AG20443 (cell line): ENCODE results near the gene CTXN3.
A peak's percentile ranks its signal among the peaks of the same experiment; 100 is the strongest.

Experiments used
- DNase-seq: peaks from one replicate; pipeline ENCODE4 v3.0.0; 2012; ENCODE audit warnings: low spot score, mixed read lengths

Gene CTXN3

DNA sequence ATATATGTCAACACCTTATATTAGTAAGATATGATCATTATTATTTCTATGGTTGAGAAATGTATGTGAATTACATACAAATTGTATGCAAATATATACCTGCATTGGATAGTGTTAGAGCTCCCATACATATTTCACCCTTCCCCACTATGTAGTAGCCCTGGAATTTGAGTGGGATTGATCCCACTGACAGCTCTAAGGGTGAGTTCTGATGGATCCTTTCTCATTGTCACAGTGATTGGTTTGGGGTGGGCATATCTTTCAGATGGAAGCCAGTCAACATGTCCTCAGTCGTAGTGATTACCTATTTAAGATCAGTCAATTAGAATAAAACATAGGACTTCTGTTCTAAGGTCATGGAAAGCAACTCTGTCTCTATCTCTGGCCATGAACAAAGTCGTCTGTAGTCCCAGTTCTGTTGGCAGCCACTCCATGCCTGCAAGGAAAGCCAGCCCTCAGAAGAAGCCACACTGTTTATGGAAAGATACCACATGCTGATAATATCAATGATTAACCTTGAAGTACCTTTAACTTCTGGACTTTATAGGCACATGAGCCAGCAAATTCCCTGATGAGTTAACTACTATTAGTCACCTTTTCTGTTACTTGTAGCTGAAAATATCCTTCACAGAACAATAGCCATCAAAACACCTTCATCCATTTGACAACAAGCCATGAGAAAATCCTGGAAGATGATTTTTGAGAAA is 49.2 kb downstream of the CTXN3 start:
- no peak for DNase-seq

DNA sequence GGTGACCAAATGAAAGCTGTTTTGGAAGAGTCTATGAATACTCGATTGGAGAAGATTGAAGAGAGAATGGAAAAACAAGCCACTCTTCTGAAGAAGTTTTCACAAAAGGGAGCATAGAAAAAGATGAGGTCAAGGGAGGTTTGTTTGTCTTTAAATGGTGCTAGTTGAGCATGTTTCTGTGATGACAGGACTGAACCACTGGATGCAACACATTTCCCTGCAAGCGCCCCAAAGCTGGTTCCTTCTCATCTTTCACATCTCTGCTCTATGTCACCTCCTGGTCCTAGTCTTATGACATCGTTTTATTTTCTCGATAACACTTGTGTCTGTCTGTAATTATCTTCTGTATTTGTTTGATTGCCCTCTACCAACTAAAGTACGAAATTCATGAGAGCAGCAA is 50.5 kb downstream of the CTXN3 start:
- DNase-seq, result no peak

DNA sequence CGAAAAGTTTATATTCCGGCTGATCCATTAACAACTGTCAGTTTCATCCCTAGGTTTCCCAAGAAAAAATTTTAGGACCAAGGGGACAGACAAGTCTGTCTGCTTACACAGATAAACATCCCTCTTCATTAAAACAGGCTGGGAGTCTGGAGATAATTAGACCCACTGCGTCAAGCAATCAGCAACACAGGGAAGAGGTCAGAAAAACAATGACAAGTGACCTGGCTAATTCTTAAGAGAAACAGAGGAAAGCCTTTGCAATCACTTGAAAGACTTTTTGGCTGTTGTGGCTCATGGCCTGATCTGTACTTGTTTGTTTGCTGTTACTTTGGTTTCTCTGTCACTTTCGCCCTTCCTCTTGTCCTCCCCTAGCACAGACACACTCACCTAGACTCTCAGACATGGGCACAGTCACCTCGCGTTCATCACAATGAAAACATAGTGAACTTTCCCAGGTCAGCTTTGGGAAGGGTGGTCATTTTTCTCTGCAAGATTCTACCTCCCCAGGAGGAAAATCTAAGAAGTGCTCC is 51.4 kb downstream of the CTXN3 start:
- DNase-seq, result no peak

DNA sequence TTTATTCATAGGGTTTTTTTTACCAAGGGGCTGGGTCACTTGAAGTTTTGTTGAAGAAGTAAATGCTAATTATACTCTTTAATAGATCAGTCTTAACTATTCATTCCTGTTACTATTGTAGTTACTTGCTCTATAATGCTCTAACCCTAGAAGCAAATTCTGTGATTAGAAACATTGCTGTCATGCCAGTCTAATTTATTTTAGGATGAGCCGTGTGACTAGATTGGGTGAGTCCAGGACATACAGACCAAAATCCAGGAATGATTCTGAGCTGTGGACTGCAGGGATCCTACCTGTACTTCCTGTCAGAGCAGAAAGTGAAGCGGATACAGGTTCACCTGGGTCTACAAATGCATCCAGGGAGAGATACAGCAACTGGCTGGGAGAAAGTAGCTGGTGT is 53.6 kb downstream of the CTXN3 start:
- DNase-seq, result no peak

DNA sequence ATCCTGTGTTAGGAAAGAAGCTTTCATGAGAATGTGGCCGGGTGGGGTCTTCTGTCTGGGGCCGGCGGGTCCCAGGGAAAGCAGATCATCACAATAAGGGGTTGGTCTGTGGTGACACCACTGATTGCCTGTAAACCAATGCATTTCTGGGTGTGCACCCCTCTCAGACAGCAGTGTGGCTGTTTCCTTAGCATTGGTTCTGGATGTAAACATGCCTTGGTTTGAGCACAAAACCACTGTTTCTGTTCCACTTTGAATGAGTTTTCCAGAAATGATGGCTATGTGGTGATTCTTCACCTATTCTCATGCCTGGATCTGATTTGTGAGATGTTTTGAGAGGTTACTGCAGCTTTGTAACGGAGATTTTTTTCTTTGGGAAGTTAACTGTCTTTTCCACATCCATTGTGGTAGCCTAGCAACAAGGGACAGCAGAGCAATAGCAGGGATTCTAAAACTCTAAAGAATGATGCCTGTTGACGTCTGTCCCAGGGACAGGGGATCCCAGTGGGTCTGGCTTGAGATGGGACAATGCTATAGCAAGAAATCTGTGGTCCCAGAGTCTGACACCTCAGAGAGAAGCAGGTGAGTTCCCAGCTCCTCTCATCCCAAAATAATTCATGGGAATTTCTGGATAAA is 54.2 kb downstream of the CTXN3 start, which contains the start of gene CCDC192:
Gene CCDC192 (plus strand): TSS at position 466 of the 636 bp plus-strand sequence. CDS start 55 bp downstream, at position 521.
- DNase-seq, result no peak

DNA sequence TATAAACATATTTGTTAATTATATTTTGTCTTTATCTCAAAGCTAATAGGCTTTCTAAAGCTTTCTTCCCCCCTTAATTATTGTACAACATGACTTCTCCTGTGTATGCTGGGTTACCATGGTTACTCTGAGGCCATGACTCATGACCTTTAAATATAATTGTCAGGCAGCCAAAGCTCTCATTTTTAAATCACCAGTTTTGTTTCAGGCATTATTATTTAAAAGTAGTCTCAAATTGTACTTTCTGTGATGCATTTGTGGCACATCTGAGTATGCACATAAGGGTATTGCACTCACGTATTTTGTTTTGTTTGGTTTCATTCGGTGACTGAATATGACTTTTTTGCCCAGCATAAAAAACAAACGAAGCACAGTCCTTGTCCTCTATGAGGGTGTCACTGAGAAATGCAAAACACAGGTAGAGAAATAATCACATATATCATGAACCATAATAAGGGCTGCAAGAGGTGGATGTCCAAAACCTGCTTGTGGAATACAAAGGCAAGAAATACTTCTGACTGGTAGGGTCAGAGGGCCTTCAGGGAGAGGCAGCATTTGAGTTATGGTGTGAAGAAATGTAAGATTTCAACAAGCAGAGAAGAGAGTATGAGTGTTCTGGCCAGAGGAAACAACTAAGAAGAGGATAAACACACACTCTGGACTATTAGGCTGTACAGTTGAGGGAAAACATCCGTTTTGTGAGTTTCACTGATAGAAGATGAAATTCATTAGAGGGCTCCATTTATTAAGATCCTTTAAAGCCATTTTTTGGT is 56.4 kb downstream of the CTXN3 start:
- peak; percentile 48 for DNase-seq

DNA sequence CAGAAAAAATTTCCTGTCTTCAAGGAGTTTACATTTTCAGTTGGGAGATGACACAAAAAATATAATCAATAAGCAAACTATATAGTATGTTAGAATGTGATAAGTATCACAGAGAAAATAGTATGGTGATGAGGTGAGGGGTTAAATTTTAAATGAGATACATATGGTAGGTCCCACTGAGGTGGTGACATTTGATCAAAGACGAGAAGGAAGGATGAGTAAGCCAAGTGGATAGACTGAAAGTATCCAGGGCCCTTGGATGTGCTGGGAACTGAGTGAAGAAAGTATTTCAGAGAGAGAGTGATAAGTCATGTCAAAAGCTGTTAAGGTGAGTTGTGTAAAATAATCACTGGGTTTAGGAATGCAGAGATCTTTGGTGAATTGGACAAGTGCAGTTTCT is 57.8 kb downstream of the CTXN3 start:
- no peak for DNase-seq

DNA sequence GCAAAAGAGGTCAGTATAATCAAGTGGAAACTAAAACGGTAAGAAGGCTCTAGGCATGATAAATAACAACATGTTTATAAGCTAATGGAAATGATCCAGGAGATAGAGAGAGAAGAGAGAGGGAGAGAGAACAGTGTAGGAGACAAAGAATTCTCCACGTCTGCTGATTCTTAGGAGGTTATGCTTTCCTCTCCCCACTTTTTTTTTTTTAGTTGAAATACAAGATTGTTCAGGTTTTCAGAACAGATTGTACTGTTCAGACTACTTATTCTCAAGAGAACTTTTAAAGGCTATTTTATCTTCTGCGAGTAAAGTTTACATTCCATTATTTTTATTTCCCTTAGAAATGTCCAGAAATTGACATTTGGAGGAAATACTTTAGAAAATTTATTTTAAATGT is 58.3 kb downstream of the CTXN3 start:
- no peak for DNase-seq
